ENCODE data around the gene POFUT2.

POFUT2 gene

DNA sequence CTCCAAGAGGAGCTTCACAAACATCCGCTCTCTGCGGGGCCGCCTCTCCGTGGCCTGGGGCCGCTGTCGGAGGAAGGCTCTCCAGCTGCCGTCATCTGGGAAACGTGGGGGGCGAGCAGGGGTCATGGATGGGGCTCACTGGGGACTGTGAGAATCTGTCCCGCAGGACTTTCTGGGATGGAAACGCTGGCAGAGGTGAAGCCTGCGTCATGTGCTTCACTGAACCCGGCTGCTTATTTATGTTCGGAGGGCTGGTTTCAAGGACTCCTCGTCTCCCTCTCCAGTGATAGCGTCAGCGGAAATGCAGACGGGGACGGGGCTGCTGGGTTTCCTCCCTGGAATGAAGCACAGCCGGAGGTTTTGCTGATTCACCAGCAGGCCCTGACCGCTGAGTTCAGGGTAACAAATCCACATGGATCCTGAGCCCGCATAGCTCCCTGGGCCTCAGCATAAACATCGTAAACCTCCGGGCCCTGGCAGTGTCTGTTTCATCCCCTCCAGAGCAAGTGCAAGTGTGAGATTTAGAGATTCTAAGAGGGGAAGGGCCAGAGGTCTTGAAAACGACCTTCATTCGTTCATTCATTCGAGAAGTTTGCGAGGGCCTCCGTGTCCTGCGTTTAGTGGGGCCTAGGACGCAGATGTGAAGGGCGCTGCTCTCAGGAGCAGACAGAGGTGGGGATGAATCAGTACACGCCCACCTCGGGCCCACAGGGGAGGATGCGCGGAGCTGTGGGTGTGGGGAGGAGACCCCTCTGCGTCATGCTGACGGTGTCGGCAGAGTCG, 7.0 kb upstream of the POFUT2 start:
- TF ChIP-seq CTCF (IDR thresholded peaks at IDR 0.05; ENCODE audit: insufficient read depth, low read length, missing control alignments), result no peak
- peak overlapping the region; percentile 36 for H3K4me3 ChIP-seq (ENCODE audit: low read depth, low read length)
- CTCF ChIA-PET, result interaction anchor here (0.7 to 18.2 kb wide), 10 partner anchors 8 to 525 kb away, joined by 3 to 304 read pairs (median 11); no protein-coding TSS in a partner anchor
- POLR2A ChIA-PET, result interaction anchor here (0.6 to 2.5 kb wide), 3 partner anchors 23 to 133 kb away, joined by 3 to 10 read pairs (median 6); no protein-coding TSS in a partner anchor
- peak; percentile 97 for DNase-seq (ENCODE audit: low read depth, low spot score)

GRCh38 chr21:45293726-45294401, 6.2 kb upstream of the POFUT2 start:
- TF ChIP-seq CTCF (IDR thresholded peaks at IDR 0.05; ENCODE audit: insufficient read depth, low read length, missing control alignments), result no peak
- ChIA-PET CTCF (interaction anchor here (0.7 to 18.2 kb wide), 14 partner anchors 9 to 526 kb away, joined by 3 to 304 read pairs (median 9); no protein-coding TSS in a partner anchor), POLR2A (interaction anchor here (0.6 to 2.5 kb wide), 3 partner anchors 23 to 134 kb away, joined by 3 to 10 read pairs (median 6); no protein-coding TSS in a partner anchor)
- DNase-seq (ENCODE audit: low read depth, low spot score), result no peak
- peak overlapping the region; percentile 36; the same call in 1 of the 2 replicates for H3K4me3 ChIP-seq (ENCODE audit: low read depth, low read length)

- no peak for TF ChIP-seq CTCF (IDR thresholded peaks at IDR 0.05; ENCODE audit: insufficient read depth, low read length, missing control alignments)
- ChIA-PET CTCF (interaction anchor here (0.7 to 18.2 kb wide), 26 partner anchors 10 to 527 kb away, joined by 3 to 304 read pairs (median 5); no protein-coding TSS in a partner anchor), POLR2A (interaction anchor here (1.3 to 2.5 kb wide), 3 partner anchors 93 to 147 kb away, joined by 5 to 10 read pairs (median 6); no protein-coding TSS in a partner anchor)
- no peak for DNase-seq (ENCODE audit: low read depth, low spot score)
- H3K4me3 ChIP-seq (ENCODE audit: low read depth, low read length), result no peak overlapping the region
Observed at GRCh38 chr21:45293220-45293725, 5.6 kb upstream of the POFUT2 start.

GRCh38 chr21:45292399-45293219, 4.9 kb upstream of the POFUT2 start:
- DNase-seq (ENCODE audit: low read depth, low spot score), result no peak
- no peak overlapping the region for H3K4me3 ChIP-seq (ENCODE audit: low read depth, low read length)
- CTCF ChIA-PET, result interaction anchor here (0.6 to 18.2 kb wide), 33 partner anchors 8 to 527 kb away, joined by 3 to 304 read pairs (median 4); no protein-coding TSS in a partner anchor
- POLR2A ChIA-PET, result interaction anchor here (0.7 to 2.5 kb wide), 4 partner anchors 94 to 148 kb away, joined by 3 to 10 read pairs (median 6); no protein-coding TSS in a partner anchor
- TF ChIP-seq CTCF (IDR thresholded peaks at IDR 0.05; ENCODE audit: insufficient read depth, low read length, missing control alignments), result peak; percentile 99

DNA sequence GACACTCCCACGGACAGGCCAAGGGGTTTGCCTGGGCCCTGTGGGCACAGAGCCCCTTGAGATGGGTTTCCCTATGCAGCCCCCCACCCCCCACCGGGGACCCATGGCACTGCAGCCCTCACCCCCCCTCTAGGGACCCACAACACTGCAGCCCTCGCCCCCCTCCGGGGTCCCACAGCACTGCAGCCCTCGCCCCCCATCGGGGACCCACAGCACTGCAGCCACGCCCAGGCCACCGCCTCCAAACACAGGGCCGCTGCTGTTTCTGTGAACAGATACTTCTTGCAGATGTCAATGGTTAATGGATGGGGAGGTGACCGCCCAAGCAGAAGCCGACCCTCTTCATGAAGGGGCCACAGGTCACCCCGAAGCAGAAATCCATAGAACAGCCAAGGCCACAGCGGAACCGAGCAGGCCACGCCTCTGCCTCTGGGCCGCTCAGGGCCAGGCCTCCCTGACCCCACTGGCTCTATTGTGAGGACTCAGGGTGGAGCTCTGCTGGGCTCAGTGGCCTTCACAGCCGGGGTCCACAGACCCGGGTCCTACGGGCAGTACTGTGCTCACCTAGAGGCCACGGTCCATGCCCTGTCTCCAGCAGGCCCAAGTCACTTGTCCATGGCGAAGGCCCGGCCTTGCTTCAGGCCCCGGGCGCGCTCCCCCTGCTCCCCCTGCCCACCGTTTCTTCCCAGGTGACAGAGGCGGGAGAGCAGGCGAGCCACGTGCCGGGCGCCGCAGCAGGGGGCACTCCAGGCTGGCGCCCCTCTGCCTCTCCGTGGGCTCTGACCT, 4.1 kb upstream of the POFUT2 start:
- DNase-seq (ENCODE audit: low read depth, low spot score), result no peak
- CTCF ChIA-PET, result interaction anchor here (0.6 to 18.2 kb wide), 28 partner anchors 9 to 528 kb away, joined by 3 to 304 read pairs (median 4); no protein-coding TSS in a partner anchor
- H3K4me3 ChIP-seq (ENCODE audit: low read depth, low read length), result no peak overlapping the region
- no peak for TF ChIP-seq CTCF (IDR thresholded peaks at IDR 0.05; ENCODE audit: insufficient read depth, low read length, missing control alignments)
- POLR2A ChIA-PET, result interaction anchor here (1.3 kb wide), 1 partner anchor 148 kb away, joined by 5 read pairs; no protein-coding TSS in a partner anchor

Measured in AG04449 (cell line).